ENCODE results near the gene C5.

C5 gene

DNA sequence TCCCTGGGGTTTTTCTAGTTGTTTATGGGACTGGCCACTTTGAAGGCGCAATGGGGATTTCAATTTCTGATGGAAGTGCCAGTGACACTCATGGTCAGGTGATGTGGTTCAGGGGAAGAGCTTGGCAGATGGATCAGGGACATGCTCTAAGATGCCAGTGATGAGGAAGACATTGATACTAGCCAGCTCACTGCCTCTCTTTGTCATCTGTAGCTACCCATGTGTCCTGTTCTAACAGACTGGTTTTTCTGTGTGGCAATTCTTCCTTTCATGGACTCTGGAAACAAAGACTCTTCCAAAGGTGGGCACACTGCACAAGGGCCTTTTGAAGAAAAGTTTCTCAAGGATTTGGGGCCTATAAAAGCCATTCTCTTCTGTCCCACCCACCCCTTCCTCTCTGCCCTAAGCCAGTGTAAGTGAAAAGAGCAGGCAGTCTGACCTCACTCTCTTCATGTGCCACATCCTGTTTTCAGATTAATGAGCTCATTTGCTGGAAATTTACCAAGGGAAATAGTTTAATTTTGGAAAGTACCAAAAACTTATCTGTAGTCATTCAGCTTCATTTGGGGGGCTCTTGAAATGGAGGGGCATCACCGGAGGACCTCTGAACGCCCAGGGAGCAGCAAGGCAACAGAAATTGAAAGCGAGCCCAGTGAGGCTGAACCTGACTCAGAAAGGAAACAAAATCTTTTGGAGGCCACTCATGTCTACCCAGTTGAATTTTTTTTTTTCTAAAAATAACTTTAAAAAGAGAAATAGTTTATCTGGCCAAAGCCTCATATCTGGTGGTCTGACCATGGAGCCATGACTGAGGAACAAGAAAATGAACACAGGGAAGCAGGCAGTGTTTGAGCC lies 118.6 kb downstream of the C5 start:
- H3K4me3 ChIP-seq (ENCODE audit: low read length), result no peak overlapping the region
- no peaks in the 10 kb centered on the region for H3K27me3 ChIP-seq (ENCODE audit: insufficient read depth, low read length)
- H3K9me3 ChIP-seq (ENCODE audit: low read length), result no peaks in the 10 kb centered on the region
- no peaks in the 10 kb centered on the region for H3K4me1 ChIP-seq (ENCODE audit: insufficient read depth, low read length)
- no peaks in the 10 kb centered on the region for H3K36me3 ChIP-seq (ENCODE audit: insufficient read depth, low read length)
- no peak overlapping the region for H2AFZ ChIP-seq (ENCODE audit: low read depth, low read length)

DNA sequence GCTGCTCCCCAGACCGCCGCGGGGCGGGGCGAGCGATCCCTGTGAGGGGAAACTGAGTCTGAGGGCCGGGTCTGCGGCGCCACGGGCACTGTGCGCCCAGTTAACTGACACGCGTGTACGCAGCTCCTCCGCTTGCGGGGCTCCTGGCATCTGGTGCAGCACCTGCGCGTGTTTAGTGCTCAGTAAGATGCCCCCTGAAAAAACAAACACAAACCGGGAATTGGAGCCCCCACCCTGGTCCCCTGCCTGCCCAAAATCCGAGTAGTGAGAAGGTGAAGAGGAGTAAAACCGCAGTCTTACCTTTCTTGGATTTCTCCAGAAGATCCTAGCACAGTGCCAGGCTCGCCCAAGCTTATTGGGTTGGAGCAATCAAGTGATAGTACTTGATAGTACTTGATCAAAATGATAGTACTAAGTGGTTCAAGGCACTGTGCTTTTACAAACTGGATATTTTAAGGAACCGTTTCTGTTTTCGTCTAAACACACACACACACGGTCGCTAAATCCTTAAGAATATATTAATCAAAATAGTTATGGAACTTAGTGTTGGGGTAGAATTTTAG lies 120.8 kb downstream of the C5 start:
- Histone ChIP-seq H3K9me3 (ENCODE audit: low read length) (no peaks in the 10 kb centered on the region), H3K27me3 (ENCODE audit: insufficient read depth, low read length) (no peaks in the 10 kb centered on the region), H3K4me3 (ENCODE audit: low read length) (no peak overlapping the region), H3K36me3 (ENCODE audit: insufficient read depth, low read length) (no peaks in the 10 kb centered on the region), H2AFZ (ENCODE audit: low read depth, low read length) (no peak overlapping the region), H3K4me1 (ENCODE audit: insufficient read depth, low read length) (no peaks in the 10 kb centered on the region)

DNA sequence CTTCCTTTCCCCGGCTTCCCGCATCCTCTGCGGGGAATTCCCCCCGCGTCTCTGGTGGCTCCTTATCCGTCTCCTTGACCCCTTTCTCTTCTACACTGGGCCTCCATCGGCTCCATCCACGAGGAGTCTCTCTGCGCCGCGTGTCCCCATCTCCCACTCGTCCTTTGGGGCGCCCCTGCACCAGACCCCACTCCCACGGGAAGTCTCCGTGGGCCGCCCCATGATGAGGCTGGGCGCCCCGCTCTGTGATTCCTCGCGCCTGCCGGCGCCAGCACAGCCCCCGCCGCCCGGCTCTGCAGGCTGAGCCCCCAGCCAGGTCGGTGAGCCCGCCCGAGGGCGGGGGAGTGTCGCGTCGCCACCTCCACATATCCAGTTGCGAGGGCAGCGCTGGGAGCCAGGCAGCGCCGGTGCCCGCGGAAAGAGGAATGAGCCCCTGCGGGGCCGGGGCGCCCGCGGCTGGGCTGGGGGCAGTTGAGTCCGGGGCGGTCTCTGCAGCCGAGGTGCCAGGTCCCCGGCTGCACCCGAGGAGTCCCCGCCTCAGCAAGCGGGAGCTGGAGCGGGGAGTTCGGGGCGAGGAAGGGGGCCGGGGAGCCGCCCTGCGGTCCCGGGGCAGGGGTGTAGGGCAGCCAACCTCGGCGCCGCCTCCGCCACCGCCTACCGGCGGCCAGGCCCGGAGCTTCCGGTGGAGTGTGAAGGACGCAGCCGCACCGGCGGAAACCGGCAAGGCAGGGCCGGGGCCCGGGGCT lies 121.4 kb downstream of the C5 start:
- no peak overlapping the region for H2AFZ ChIP-seq (ENCODE audit: low read depth, low read length)
- H3K9me3 ChIP-seq (ENCODE audit: low read length), result no peaks in the 10 kb centered on the region
- no peaks in the 10 kb centered on the region for H3K4me1 ChIP-seq (ENCODE audit: insufficient read depth, low read length)
- no peaks in the 10 kb centered on the region for H3K27me3 ChIP-seq (ENCODE audit: insufficient read depth, low read length)
- no peaks in the 10 kb centered on the region for H3K36me3 ChIP-seq (ENCODE audit: insufficient read depth, low read length)
- H3K4me3 ChIP-seq (ENCODE audit: low read length), result no peak overlapping the region

DNA sequence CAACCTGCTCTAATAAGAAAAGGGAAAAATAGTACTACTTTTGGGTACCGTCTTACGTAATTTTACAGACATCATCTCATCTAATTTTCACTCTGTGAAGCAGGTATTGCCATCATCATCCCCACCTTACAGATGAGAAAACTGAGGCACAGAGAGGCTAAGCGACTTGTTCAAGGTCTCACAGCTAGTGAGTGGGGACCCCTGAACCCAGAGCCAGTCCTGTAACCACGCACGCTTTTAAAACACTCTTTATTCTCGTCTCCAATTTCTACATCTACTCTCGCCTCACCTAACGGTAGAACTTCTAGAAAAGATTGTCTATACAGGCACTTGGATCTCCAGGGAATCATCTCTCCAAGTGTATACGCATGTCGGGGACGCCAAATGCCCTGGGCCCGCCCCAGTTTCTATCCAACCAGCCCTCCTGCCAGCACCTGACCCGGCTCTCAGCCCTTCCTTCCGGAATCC lies 122.0 kb downstream of the C5 start:
- H3K4me1 ChIP-seq (ENCODE audit: insufficient read depth, low read length), result no peaks in the 10 kb centered on the region
- H3K4me3 ChIP-seq (ENCODE audit: low read length), result no peak overlapping the region
- H3K36me3 ChIP-seq (ENCODE audit: insufficient read depth, low read length), result no peaks in the 10 kb centered on the region
- H3K9me3 ChIP-seq (ENCODE audit: low read length), result no peaks in the 10 kb centered on the region
- H3K27me3 ChIP-seq (ENCODE audit: insufficient read depth, low read length), result no peaks in the 10 kb centered on the region
- no peak overlapping the region for H2AFZ ChIP-seq (ENCODE audit: low read depth, low read length)

DNA sequence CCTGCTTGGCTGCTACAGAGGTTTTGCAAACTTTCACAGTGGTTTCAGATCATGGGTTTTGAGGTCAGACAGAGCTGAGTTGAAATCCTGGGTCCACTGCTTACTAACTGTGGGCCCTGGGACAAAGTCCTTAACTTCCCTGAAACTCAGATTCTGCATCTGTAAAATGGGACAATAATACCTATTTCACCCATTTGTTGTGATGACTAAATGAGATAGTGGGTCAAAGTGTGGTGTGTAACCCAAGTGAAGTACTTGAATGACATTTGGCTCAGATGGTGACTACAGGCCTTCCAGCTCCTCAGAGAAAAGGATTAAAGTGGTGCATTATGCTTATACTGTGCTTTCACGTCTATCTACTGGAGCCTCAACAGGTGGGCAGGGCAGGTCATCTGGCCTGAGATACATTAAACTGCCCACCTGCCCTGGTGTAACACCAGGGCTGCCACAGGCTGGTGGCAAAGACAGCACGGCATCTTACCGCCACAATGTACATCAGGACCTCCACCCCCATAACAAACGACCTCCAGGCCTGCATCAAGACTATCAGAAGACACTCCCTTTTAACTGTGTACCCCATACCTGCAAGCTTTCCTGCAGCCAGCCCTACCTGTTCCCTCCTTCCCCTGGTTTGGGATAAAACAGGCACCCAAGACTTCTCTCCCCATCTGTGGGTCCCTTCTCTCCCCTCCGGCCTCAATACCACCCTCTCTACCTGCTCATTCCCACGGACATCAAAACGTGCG lies 122.6 kb downstream of the C5 start:
- H3K4me3 ChIP-seq (ENCODE audit: low read length), result no peak overlapping the region
- H3K27me3 ChIP-seq (ENCODE audit: insufficient read depth, low read length), result no peaks in the 10 kb centered on the region
- no peaks in the 10 kb centered on the region for H3K4me1 ChIP-seq (ENCODE audit: insufficient read depth, low read length)
- no peak overlapping the region for H2AFZ ChIP-seq (ENCODE audit: low read depth, low read length)
- no peaks in the 10 kb centered on the region for H3K36me3 ChIP-seq (ENCODE audit: insufficient read depth, low read length)
- H3K9me3 ChIP-seq (ENCODE audit: low read length), result no peaks in the 10 kb centered on the region

DNA sequence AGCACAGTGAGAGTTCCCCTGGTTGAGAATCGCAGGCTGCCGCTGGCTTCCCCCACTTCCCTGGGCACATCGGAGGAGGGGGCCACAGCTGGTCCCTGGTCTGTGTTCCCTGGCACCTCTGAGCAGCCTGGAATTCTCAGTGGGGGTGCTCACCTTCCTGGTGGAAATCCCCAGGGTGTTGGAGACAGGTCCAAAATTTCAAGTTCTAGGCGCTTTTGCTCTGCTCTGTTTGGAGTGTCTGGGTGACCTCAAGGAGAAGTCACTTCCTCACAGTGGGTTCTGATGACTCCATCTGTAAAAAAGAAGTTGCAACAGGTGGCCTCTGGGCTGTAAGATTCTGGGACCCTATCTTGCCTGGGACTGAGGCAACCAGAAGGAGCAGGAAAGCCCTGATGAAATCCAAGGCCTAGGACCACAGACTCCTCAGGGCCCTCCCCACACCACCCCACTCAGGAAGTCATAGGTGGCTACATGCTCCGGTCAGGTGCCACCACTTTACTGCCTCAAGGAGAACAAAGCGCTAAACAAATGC lies 123.6 kb downstream of the C5 start, which contains the start of gene TRAF1:
TSS of gene TRAF1 (minus strand) at position 400 of the 532 bp plus-strand sequence. CDS start 721 bp downstream, outside the sequence.
- Histone ChIP-seq H2AFZ (ENCODE audit: low read depth, low read length) (no peak within 1 kb of the TSS), H3K36me3 (ENCODE audit: insufficient read depth, low read length) (no peaks in the 10 kb centered on the region), H3K27me3 (ENCODE audit: insufficient read depth, low read length) (no peaks in the 10 kb centered on the region), H3K4me1 (ENCODE audit: insufficient read depth, low read length) (no peaks in the 10 kb centered on the region), H3K4me3 (ENCODE audit: low read length) (no peak within 1 kb of the TSS), H3K9me3 (ENCODE audit: low read length) (no peaks in the 10 kb centered on the region)

DNA sequence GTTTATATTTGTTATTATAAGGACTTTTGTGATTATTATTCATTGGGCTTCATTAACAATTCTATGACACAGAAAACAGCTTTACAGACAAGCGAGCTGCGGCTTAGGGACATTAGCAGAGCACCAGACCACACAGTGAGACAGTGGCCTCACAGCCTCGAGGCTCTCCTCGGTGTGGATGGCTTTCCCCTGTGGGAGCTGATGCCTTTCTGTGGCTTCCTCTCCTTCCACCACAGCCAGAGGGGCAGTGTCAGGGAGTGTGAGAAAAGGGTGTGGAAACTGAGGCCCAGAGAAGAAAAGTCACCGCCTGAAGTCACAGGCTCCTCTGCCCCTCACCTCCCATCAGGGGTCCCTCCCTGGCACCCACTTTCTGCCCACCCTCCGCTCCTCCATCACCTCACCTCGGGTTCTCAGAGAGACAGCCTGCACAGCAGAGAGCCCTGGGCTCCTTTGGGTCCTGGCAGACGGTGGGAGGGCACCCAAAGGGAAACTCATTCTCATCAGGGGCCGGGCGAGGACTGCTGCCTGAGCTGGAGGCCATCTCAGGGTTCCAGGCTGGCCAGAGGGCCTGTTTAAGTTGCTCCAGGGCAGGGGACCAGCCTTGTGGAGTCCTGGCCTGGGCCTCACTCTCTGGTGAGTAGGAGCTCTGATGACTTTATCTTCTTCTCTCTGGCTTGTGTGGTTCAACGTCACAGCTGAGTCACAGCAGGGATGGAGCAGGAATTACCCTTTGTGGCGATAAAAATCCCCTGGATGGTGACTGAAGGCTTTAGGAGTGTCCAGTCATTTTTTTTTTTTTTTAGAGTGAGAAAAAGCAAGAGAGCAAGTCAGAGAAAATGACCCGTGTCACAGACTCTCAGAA lies 124.3 kb downstream of the C5 start:
- H3K36me3 ChIP-seq (ENCODE audit: insufficient read depth, low read length), result no peaks in the 10 kb centered on the region
- H3K27me3 ChIP-seq (ENCODE audit: insufficient read depth, low read length), result no peaks in the 10 kb centered on the region
- H2AFZ ChIP-seq (ENCODE audit: low read depth, low read length), result no peak overlapping the region
- no peaks in the 10 kb centered on the region for H3K9me3 ChIP-seq (ENCODE audit: low read length)
- no peak overlapping the region for H3K4me3 ChIP-seq (ENCODE audit: low read length)
- H3K4me1 ChIP-seq (ENCODE audit: insufficient read depth, low read length), result peaks cover under 1% of the 10 kb centered on the region

DNA sequence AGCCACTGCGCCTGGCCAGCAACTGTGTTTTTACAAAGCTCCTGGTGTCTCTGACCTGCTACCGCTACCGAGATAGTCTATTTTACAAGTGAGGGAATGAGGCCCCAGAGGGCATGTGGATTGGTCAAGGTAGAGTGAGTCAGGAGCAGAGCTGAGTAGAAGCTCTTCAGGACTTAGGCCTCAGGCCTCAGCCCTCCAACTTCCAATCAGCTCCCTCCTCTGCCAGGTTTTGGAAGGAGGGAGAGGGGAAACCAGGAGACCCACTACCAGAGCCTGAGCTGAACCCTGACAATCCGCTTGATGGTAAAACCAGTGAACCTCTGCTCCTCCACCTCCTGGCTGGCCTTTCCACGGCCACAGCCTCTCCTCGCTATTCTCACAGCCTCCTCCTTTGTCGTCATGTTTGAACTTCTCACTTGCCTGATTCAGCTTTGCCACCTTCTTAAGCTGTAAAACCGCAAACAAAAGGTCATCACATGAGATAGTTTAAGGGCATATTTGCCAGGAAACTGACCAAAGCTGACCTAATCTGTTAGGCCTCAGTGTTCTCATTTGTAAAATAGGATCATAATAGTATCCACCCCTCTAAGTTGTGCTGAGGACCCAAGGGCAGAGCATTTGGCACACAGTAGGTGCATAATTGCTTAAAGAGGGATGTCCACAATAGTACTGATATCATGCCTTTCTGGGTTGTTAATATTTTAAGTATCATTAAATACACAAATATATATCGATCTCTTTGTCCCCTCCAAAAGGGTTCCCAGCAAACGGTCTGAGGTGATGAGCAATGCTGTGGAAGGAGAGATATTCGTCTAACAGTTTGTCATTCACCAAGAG lies 125.2 kb downstream of the C5 start:
- Histone ChIP-seq H3K27me3 (ENCODE audit: insufficient read depth, low read length) (no peaks in the 10 kb centered on the region), H3K4me1 (ENCODE audit: insufficient read depth, low read length) (peaks cover 9% of the 10 kb centered on the region), H3K9me3 (ENCODE audit: low read length) (no peaks in the 10 kb centered on the region), H3K4me3 (ENCODE audit: low read length) (no peak overlapping the region), H3K36me3 (ENCODE audit: insufficient read depth, low read length) (no peaks in the 10 kb centered on the region), H2AFZ (ENCODE audit: low read depth, low read length) (no peak overlapping the region)

DNA sequence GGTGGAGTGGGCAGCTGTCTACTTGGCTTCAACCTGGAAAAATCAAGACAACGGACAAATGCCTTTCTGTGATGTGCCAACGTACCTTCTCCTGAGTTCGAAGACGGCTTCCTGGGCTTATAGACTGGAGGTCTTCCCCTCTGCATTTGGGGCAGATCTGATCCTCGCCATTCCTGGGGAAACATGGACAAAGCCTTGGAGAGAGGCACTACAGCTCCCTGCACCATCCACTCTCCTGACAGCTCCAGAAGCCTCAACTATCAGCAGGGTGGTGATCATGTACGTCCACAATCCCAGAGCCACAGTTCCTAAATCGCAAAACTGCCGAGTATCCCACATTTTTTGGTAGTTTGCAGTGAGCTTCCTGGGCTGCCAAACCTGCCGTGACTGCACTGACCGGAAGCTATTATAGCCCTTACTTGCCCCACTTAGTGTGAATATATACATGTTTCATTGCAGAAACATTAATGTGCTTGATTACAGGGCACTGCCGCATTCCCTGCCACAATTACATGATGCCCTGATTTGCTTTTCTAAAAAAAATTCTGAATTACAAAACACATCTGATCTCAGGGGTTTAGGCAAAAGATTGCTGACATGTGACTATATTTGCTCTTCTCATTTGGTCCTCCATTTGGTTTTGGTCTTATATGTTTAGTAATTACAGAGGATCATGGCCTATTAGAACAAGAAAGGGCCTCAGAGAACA lies 126.3 kb downstream of the C5 start:
- H3K4me1 ChIP-seq (ENCODE audit: insufficient read depth, low read length), result peaks cover 15% of the 10 kb centered on the region
- H3K4me3 ChIP-seq (ENCODE audit: low read length), result no peak overlapping the region
- H3K9me3 ChIP-seq (ENCODE audit: low read length), result no peaks in the 10 kb centered on the region
- H3K36me3 ChIP-seq (ENCODE audit: insufficient read depth, low read length), result no peaks in the 10 kb centered on the region
- H3K27me3 ChIP-seq (ENCODE audit: insufficient read depth, low read length), result no peaks in the 10 kb centered on the region
- no peak overlapping the region for H2AFZ ChIP-seq (ENCODE audit: low read depth, low read length)

DNA sequence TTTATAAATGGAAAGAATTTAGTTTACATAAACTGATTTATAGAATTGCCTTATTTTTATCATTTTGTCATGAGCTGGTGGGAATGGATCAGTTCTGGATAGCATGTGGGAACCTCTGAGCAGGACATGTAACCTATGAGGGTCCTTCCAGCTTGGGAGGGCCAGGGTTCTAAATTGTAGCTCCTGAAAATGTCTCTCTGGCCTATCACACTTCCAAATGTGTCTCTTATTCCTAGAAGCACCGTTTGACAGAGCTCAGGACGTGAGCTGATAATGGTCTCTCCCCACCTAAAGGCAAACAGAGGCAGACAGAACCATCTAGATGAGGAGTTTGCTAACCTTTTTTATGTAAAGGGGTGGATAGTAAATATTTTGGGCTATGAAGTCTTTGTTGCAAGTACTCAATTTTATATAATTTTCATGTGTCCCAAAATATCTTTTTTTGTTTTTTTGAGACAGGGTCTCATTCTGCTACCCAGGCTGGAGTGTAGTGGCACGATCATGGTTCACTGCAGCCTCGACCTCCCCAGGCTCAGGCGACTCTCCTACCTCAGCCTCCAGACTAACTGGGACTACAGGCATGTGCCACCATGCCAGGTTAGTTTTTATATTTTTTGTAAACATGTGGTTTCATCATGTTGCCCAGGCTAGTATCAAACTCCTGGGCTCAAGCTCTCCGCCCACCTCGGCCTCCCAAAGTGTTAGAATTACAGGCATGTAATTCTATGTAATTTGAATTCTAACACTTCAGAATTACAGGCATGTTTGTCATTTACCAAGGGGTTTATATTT lies 127.5 kb downstream of the C5 start:
- Histone ChIP-seq H3K4me1 (ENCODE audit: insufficient read depth, low read length) (peaks cover 15% of the 10 kb centered on the region), H3K36me3 (ENCODE audit: insufficient read depth, low read length) (no peaks in the 10 kb centered on the region), H3K27me3 (ENCODE audit: insufficient read depth, low read length) (no peaks in the 10 kb centered on the region), H3K4me3 (ENCODE audit: low read length) (no peak overlapping the region), H2AFZ (ENCODE audit: low read depth, low read length) (no peak overlapping the region), H3K9me3 (ENCODE audit: low read length) (no peaks in the 10 kb centered on the region)
